ENCODE data around the gene CFAP251. TPM values are rescaled to one million over a fixed set of nuclear protein-coding genes. Genes with fewer than 3 reads are reported as not detected.

Gene CFAP251
- total RNA-seq, 1 experiment from 2014 or later: 2.6 TPM

DNA sequence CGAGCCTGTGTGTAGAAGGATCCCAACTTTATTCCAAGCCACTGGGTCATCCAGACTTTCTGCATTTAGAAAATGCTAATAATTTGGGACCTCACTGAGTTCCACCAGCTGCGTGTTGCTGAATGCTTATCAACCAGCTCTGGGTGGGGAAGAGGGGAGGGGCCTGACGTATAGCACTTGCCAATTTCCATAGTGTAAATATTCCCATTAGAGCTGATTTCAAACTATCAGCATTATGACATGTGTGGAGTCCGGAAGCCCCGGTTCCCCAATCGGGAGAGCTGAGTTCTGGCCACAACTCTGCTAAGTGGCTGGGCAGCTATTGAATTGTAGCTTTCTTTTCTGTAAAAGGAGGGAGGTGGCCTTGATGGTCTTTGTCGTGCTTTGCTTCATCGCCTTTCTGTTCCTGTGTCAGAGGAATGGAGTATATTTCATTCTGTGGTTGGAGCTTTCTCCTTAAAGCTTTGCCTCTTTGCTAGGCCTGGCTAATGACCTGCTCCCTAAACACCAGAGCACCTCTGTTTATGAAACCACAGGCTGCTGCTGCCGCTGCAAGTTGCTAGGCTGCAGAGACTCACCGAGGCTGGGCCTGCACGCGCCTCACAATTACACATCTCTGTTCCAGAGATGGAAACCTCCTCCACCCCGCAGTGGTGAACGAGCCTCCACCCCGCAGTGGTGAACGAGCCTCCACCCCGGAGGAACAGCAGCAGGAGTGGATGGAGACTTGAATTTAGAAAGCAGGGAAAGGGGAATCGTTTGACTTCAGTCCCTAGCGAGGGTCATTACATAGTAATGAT, 95.6 kb downstream of the CFAP251 start:
- H3K79me2 ChIP-seq (ENCODE audit: insufficient read depth, low read length): no peaks in the 10 kb centered on the region
- H3K9me3 ChIP-seq (ENCODE audit: control insufficient read depth in 1 of 2, insufficient read depth in 1 of 2, low read depth in 1 of 2, low read length in 2 of 2): no peaks in the 10 kb centered on the region
- no peaks in the 10 kb centered on the region for H3K36me3 ChIP-seq (ENCODE audit: control insufficient read depth in 1 of 2, insufficient read depth in 2 of 2, low read length in 2 of 2)
- H3K27me3 ChIP-seq (ENCODE audit: insufficient read depth, low read length): no peaks in the 10 kb centered on the region
- TF ChIP-seq SIN3A (IDR thresholded peaks at IDR 0.05; ENCODE audit: low read depth): no peak
- TF ChIP-seq POLR2AphosphoS5 (IDR thresholded peaks at IDR 0.05; ENCODE audit: low read depth, low read length): no peak
- no peak for TF ChIP-seq FOSL1 (IDR thresholded peaks at IDR 0.05; ENCODE audit: low read depth)
- TF ChIP-seq, protein P1, sequence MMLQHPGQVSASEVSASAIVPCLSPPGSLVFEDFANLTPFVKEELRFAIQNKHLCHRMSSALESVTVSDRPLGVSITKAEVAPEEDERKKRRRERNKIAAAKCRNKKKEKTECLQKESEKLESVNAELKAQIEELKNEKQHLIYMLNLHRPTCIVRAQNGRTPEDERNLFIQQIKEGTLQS (IDR thresholded peaks at IDR 0.05): no peak
- no peak for TF ChIP-seq ZNF274 (IDR thresholded peaks at IDR 0.05; ENCODE audit: low read depth, low read length)
- no peak for TF ChIP-seq EZH2phosphoT487 (IDR thresholded peaks at IDR 0.05; ENCODE audit: borderline replicate concordance)
- TF ChIP-seq RAD21 (IDR thresholded peaks at IDR 0.05; ENCODE audit: low read depth): no peak
- no peak for TF ChIP-seq ELF1 (IDR thresholded peaks at IDR 0.05; ENCODE audit: borderline replicate concordance, low read depth)
- no peak for TF ChIP-seq CEBPB (IDR thresholded peaks at IDR 0.05; ENCODE audit: low read depth)
- ATAC-seq (no peak), DNase-seq (ENCODE audit: low read depth, low spot score) (no peak)
- no peak overlapping the region for H3K9ac ChIP-seq (ENCODE audit: low read length)
- H2AFZ ChIP-seq (ENCODE audit: low read depth, low read length, poor library complexity, severe bottlenecking): no peak overlapping the region
- no peak overlapping the region for H3K4me2 ChIP-seq (ENCODE audit: low read length)
- H3K27ac ChIP-seq (ENCODE audit: low read depth, low read length): no peak overlapping the region
- H3K9me2 ChIP-seq (ENCODE audit: insufficient read depth): no peaks in the 10 kb centered on the region
- no peaks in the 10 kb centered on the region for H4K20me1 ChIP-seq (ENCODE audit: insufficient read depth)
- no TSS peak for BruUV-seq (replicated peaks)
- H3K4me3 ChIP-seq (replicated peaks in 1 of 2; ENCODE audit: low read depth in 1 of 2, low read length in 2 of 2): no peak overlapping the region
- H3K4me1 ChIP-seq (ENCODE audit: control insufficient read depth in 1 of 2, insufficient read depth in 2 of 2, low read length in 2 of 2): no peaks in the 10 kb centered on the region
- ChIA-PET POLR2A (no interaction called here), RAD21 (ENCODE audit: low non-redundant PET in 1 of 2, low total read pairs in 2 of 2, uncharacterized antibody in 2 of 2, unreplicated experiment in 2 of 2) (no interaction called here), CTCF (no interaction called here)
- intact Hi-C loops (cut with micrococcal nuclease): no loop called here

DNA sequence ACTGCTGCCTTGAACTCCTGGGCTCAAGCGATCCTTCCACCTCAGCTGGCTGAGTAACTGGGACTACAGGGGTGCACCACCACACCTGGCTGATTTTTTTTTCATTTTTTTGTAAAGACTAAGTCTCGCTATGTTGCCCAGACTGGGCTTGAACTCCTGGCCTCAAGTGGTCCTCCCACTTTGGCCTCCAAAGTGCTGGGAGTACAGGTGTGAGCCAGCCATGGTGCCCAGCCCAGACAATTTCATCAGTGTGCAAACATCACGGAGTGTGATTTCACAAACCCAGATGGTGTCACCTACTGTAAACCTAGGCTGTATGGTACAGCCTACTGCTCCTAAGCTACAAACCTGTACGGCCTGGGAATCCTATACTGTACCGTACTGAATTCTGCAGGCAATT, 96.4 kb downstream of the CFAP251 start:
- Histone ChIP-seq H3K4me3 (replicated peaks in 1 of 2; ENCODE audit: low read depth in 1 of 2, low read length in 2 of 2) (no peak overlapping the region), H3K4me1 (ENCODE audit: control insufficient read depth in 1 of 2, insufficient read depth in 2 of 2, low read length in 2 of 2) (no peaks in the 10 kb centered on the region), H3K9me2 (ENCODE audit: insufficient read depth) (no peaks in the 10 kb centered on the region), H3K27me3 (ENCODE audit: insufficient read depth, low read length) (no peaks in the 10 kb centered on the region), H3K4me2 (ENCODE audit: low read length) (no peak overlapping the region), H3K9me3 (ENCODE audit: control insufficient read depth in 1 of 2, insufficient read depth in 1 of 2, low read depth in 1 of 2, low read length in 2 of 2) (0 out of 4 replicates have a peak, but pooled peaks cover 0 to 6% of the 10 kb centered on the region in 2 experiments), H3K79me2 (ENCODE audit: insufficient read depth, low read length) (no peaks in the 10 kb centered on the region), H3K9ac (ENCODE audit: low read length) (no peak overlapping the region), H3K27ac (ENCODE audit: low read depth, low read length) (no peak overlapping the region), H2AFZ (ENCODE audit: low read depth, low read length, poor library complexity, severe bottlenecking) (no peak overlapping the region), H4K20me1 (ENCODE audit: insufficient read depth) (no peaks in the 10 kb centered on the region), H3K36me3 (ENCODE audit: control insufficient read depth in 1 of 2, insufficient read depth in 2 of 2, low read length in 2 of 2) (no peaks in the 10 kb centered on the region)
- intact Hi-C loops (cut with micrococcal nuclease): no loop called here
- ChIA-PET CTCF (no interaction called here), POLR2A (no interaction called here), RAD21 (ENCODE audit: low non-redundant PET in 1 of 2, low total read pairs in 2 of 2, uncharacterized antibody in 2 of 2, unreplicated experiment in 2 of 2) (no interaction called here)
- BruUV-seq (replicated peaks): no TSS peak
- no peak for DNase-seq (ENCODE audit: low read depth, low spot score)
- TF ChIP-seq SP1 (IDR thresholded peaks at IDR 0.05; ENCODE audit: low read depth): no peak
- no peak for TF ChIP-seq RAD21 (IDR thresholded peaks at IDR 0.05; ENCODE audit: low read depth)
- no peak for ATAC-seq

Data from HCT116 (cell line).